H9 (cell line): Measurements from ENCODE around the gene XDH. TPM values are rescaled to one million over a fixed set of nuclear protein-coding genes. Genes with fewer than 3 reads are reported as not detected.

Source experiments
- DNase-seq: peaks from one replicate; pipeline ENCODE4 v3.0.0-alpha.2; 2017
- H2AFZ ChIP-seq: one replicate; pipeline ENCODE4 v1.6.1; 2013; ENCODE audit warnings: mild to moderate bottlenecking, low read length, control low read depth, moderate library complexity
- H2AK5ac ChIP-seq: 2 replicates; pipeline ENCODE4 v1.6.1; 2013; ENCODE audit warnings: low read length, control low read depth, mixed read lengths; ENCODE audit not compliant: insufficient read length
- H2BK120ac ChIP-seq: one replicate; pipeline ENCODE4 v1.6.1; 2013; ENCODE audit warnings: low read depth, mild to moderate bottlenecking, low read length, control low read depth, inconsistent platforms; ENCODE audit not compliant: poor library complexity, severe bottlenecking
- H2BK12ac ChIP-seq: 2 replicates; pipeline ENCODE4 v1.6.1; 2013; ENCODE audit warnings: low read length, control low read depth, mixed read lengths, low read depth; ENCODE audit not compliant: insufficient read length
- H2BK15ac ChIP-seq: 2 replicates; pipeline ENCODE4 v1.6.1; 2013; ENCODE audit warnings: low read depth, low read length, control low read depth
- H2BK20ac ChIP-seq: one replicate; pipeline ENCODE4 v1.6.1; 2013; ENCODE audit warnings: low read depth, mild to moderate bottlenecking, low read length, control low read depth, inconsistent platforms; ENCODE audit not compliant: poor library complexity, severe bottlenecking
- H2BK5ac ChIP-seq: 2 replicates; pipeline ENCODE4 v1.6.1; 2013; ENCODE audit warnings: low read length, control low read depth, mixed read lengths; ENCODE audit not compliant: insufficient read length
- H3K14ac ChIP-seq: 2 replicates; pipeline ENCODE4 v1.6.1; 2013; ENCODE audit warnings: low read length, control low read depth; ENCODE audit not compliant: insufficient read depth
- H3K18ac ChIP-seq: 2 replicates; pipeline ENCODE4 v1.6.1; 2013; ENCODE audit warnings: low read depth, mild to moderate bottlenecking, mixed read lengths, low read length, control low read depth; ENCODE audit not compliant: insufficient read length
- H3K23ac ChIP-seq: 2 replicates; pipeline ENCODE4 v1.6.1; 2013; ENCODE audit warnings: low read length, control low read depth, mixed read lengths, low read depth; ENCODE audit not compliant: insufficient read length
- H3K23me2 ChIP-seq: 2 replicates; pipeline ENCODE4 v1.6.1; 2013; ENCODE audit warnings: low read depth, mild to moderate bottlenecking, mixed read lengths, low read length, control low read depth; ENCODE audit not compliant: insufficient read length, poor library complexity, severe bottlenecking
- H3K27ac ChIP-seq: 2 replicates; pipeline ENCODE4 v1.5.1; 2013; ENCODE audit warnings: low read length, control low read depth, mixed read lengths, low read depth; ENCODE audit not compliant: insufficient read length
- H3K27me3 ChIP-seq: 2 replicates; pipeline ENCODE4 v1.6.1; 2013; ENCODE audit warnings: low read length, control low read depth, inconsistent platforms; ENCODE audit not compliant: insufficient read depth
- H3K4ac ChIP-seq: 2 replicates; pipeline ENCODE4 v1.6.1; 2013; ENCODE audit warnings: low read depth, mild to moderate bottlenecking, control low read depth, inconsistent platforms, low read length, moderate library complexity
- H3K4me1 ChIP-seq: 2 replicates; pipeline ENCODE4 v1.6.1; 2013; ENCODE audit warnings: low read length, control low read depth, inconsistent platforms; ENCODE audit not compliant: insufficient read depth
- H3K4me2 ChIP-seq: 2 replicates; pipeline ENCODE4 v1.6.1; 2013; ENCODE audit warnings: low read length, control low read depth, mixed read lengths; ENCODE audit not compliant: insufficient read length, insufficient read depth
- H3K56ac ChIP-seq: 2 replicates; pipeline ENCODE4 v1.6.1; 2013; ENCODE audit warnings: low read depth, mild to moderate bottlenecking, mixed read lengths, low read length, control low read depth; ENCODE audit not compliant: insufficient read length
- H3K79me1 ChIP-seq: 2 replicates; pipeline ENCODE4 v1.6.1; 2013; ENCODE audit warnings: low read depth, mild to moderate bottlenecking, moderate library complexity, low read length, control low read depth, inconsistent platforms; ENCODE audit not compliant: insufficient read depth, poor library complexity, severe bottlenecking
- H3K79me2 ChIP-seq: 2 replicates; pipeline ENCODE4 v1.6.1; 2013; ENCODE audit warnings: low read length, control low read depth, inconsistent platforms; ENCODE audit not compliant: insufficient read depth
- H3K9ac ChIP-seq: 2 replicates; pipeline ENCODE4 v1.6.1; 2013; ENCODE audit warnings: low read length, control low read depth, mixed read lengths; ENCODE audit not compliant: insufficient read length; ENCODE audit errors: extremely low read depth
- H3K9me3 ChIP-seq: one replicate; pipeline ENCODE4 v1.6.1; 2013; ENCODE audit warnings: low read depth, low read length, inconsistent platforms; ENCODE audit not compliant: control insufficient read depth
- H3T11ph ChIP-seq: one replicate; pipeline ENCODE4 v1.6.1; 2013; ENCODE audit warnings: mild to moderate bottlenecking, low read length, control low read depth, inconsistent platforms
- H4K20me1 ChIP-seq: one replicate; pipeline ENCODE4 v1.6.1; 2013; ENCODE audit not compliant: control insufficient read depth, insufficient read length, insufficient read depth
- H4K5ac ChIP-seq: 2 replicates; pipeline ENCODE4 v1.6.1; 2013; ENCODE audit warnings: low read depth, mild to moderate bottlenecking, mixed read lengths, low read length, control low read depth; ENCODE audit not compliant: insufficient read length
- H4K8ac ChIP-seq: replicated peaks from 2 replicates; pipeline ENCODE4 v1.6.1; 2013; ENCODE audit warnings: low read length, control low read depth, mixed read lengths, low read depth; ENCODE audit not compliant: insufficient read length
- H4K91ac ChIP-seq: 2 replicates; pipeline ENCODE4 v1.6.1; 2013; ENCODE audit warnings: low read depth, mild to moderate bottlenecking, moderate library complexity, mixed read lengths, low read length, control low read depth; ENCODE audit not compliant: insufficient read length
- H3K27ac Mint-ChIP-seq, 3 experiments: 2 replicates in 2 of 3; 3 replicates in 1 of 3; pipeline ENCODE4 v1.8.0; 2020 to 2021; ENCODE audit warnings: mixed read lengths in 3 of 3, mild to moderate bottlenecking in 1 of 3, moderate library complexity in 1 of 3
- H3K27me3 Mint-ChIP-seq: 2 replicates; pipeline ENCODE4 v1.8.0; 2021; ENCODE audit warnings: low read depth, mild to moderate bottlenecking, moderate library complexity, mixed read lengths
- H3K36me3 Mint-ChIP-seq, 3 experiments: 2 replicates in 2 of 3; 3 replicates in 1 of 3; pipeline ENCODE4 v1.8.0; 2020 to 2021; ENCODE audit warnings: low read depth in 3 of 3, mixed read lengths in 3 of 3; ENCODE audit not compliant: insufficient read depth in 1 of 3
- H3K4me1 Mint-ChIP-seq, 2 experiments: 2 replicates each; pipeline ENCODE4 v1.8.0; 2020; ENCODE audit warnings: mixed read lengths in 2 of 2
- H3K4me3 Mint-ChIP-seq, 2 experiments: 2 replicates in 1 of 2; 3 replicates in 1 of 2; pipeline ENCODE4 v1.8.0; 2020 to 2021; ENCODE audit warnings: mild to moderate bottlenecking in 2 of 2, mixed read lengths in 2 of 2, moderate library complexity in 1 of 2
- H3K9me3 Mint-ChIP-seq, 2 experiments: 2 replicates in 1 of 2; 3 replicates in 1 of 2; pipeline ENCODE4 v1.8.0; 2020; ENCODE audit warnings: mild to moderate bottlenecking in 2 of 2, mixed read lengths in 2 of 2, moderate library complexity in 1 of 2
- CTCF ChIP-seq: fragments of 200-600 bp; sonication (generic); conservative IDR thresholded peaks from 3 replicates; pipeline ENCODE4 v1.8.0; 2021; ENCODE audit warnings: antibody characterized with exemption, mild to moderate bottlenecking
- WGBS: extraction: QIAGEN DNeasy Blood & Tissue Kit; methylation state at CpG from one replicate; pipeline ENCODE4 v1.1.7; 2013; ENCODE audit warnings: missing lambda C conversion rate, low lambda C conversion rate, mixed read lengths; ENCODE audit not compliant: insufficient read length; ENCODE audit errors: extremely low coverage; 5-methylcytosine and 5-hydroxymethylcytosine counted together
- total RNA-seq: library from RNA; stranded (reverse); gene quantifications from 2 replicates; pipeline ENCODE4 v1.2.1, GENCODE V29; 2021

Gene XDH
- total RNA-seq, 1 experiment from 2014 or later = 1.4 TPM

GRCh38 chr2:31402388-31402787 is 12.2 kb downstream of the XDH start:
- Histone ChIP-seq H4K5ac (no peak overlapping the region), H3K14ac (no peak overlapping the region), H2AFZ (no peak overlapping the region), H2BK5ac (no peak overlapping the region), H3K4me1 (peaks cover 2% of the 10 kb centered on the region; the same call in 1 of the 2 replicates), H3K23ac (no peak overlapping the region), H3K18ac (no peak overlapping the region), H2AK5ac (no peak overlapping the region), H3K56ac (no peak overlapping the region), H3K79me2 (no peaks in the 10 kb centered on the region), H4K20me1 (no peaks in the 10 kb centered on the region), H3T11ph (no peak overlapping the region), H4K91ac (no peak overlapping the region), H3K4ac (no peak overlapping the region), H3K4me2 (no peak overlapping the region), H4K8ac (no peak overlapping the region), H3K27ac (no peak overlapping the region), H2BK15ac (no peak overlapping the region), H3K79me1 (no peaks in the 10 kb centered on the region), H2BK12ac (no peak overlapping the region), H2BK120ac (no peak overlapping the region), H3K9ac (no peak overlapping the region), H3K23me2 (no peaks in the 10 kb centered on the region), H3K9me3 (no peaks in the 10 kb centered on the region), H2BK20ac (no peak overlapping the region), H3K27me3 (no peaks in the 10 kb centered on the region)
- Mint-ChIP-seq H3K4me1 (peaks cover 12 to 14% of the 10 kb centered on the region in 2 experiments), H3K4me3 (no peak overlapping the region), H3K36me3 (no peaks in the 10 kb centered on the region; a peak in 2 of 7 replicates), H3K27ac (peak overlapping the region; percentile 20 to 52 (median 28); a peak in 3 of 7 replicates), H3K9me3 (no peaks in the 10 kb centered on the region), H3K27me3 (no peaks in the 10 kb centered on the region)
- no peak for TF ChIP-seq CTCF
- no CpG with 5 or more reads among the region's 1 CpG for WGBS
- no peak for DNase-seq
